Frontal cortex (tissue), 4 donors: ENCODE data around the gene NBEA. TPM values are rescaled to one million over a fixed set of nuclear protein-coding genes. Genes with fewer than 3 reads are reported as not detected.

Experiments used
- DNase-seq, 2 donors: peaks; one replicate each; pipeline ENCODE4 v3.0.0; 2012; ENCODE audit warnings: low spot score in 2 of 2
- FAIRE-seq: peaks from 2 replicates; lab custom pipeline; 2012; peaks lifted over from hg19 to GRCh38; lab: Jason Lieb, UNC
- total RNA-seq: library from RNA; depleted of rRNA; stranded (reverse); fragments of >200 nt; gene quantifications from one replicate; pipeline ENCODE4 v1.2.3, GENCODE V29; 2014
- donor health status: control.
- donor health status: control.
- donor health status: control.

The NBEA gene
- total RNA-seq, 1 donor from 2014 or later = 209 TPM

GRCh38 chr13:35482527-35482926, 540.5 kb downstream of the NBEA start:
- no peak for DNase-seq
- no peak for FAIRE-seq

GRCh38 chr13:35483761-35484160, 541.7 kb downstream of the NBEA start:
- DNase-seq (no peak), FAIRE-seq (no peak)

GRCh38 chr13:35484384-35484783, 542.3 kb downstream of the NBEA start:
- DNase-seq (no peak), FAIRE-seq (no peak)

- FAIRE-seq (no peak), DNase-seq (no peak)
These were observed 543.4 kb downstream of the NBEA start for GRCh38 chr13:35485424-35485823.

GRCh38 chr13:35489050-35489449, 547.0 kb downstream of the NBEA start:
- DNase-seq = no peak
- no peak for FAIRE-seq

GRCh38 chr13:35496006-35496405, 553.9 kb downstream of the NBEA start:
- FAIRE-seq = no peak
- no peak for DNase-seq

GRCh38 chr13:35496761-35497386, 554.8 kb downstream of the NBEA start:
- FAIRE-seq = no peak
- DNase-seq = no peak

GRCh38 chr13:35498231-35498630, 556.2 kb downstream of the NBEA start:
- FAIRE-seq (no peak), DNase-seq (no peak)

GRCh38 chr13:35499196-35499662, 557.2 kb downstream of the NBEA start:
- DNase-seq (no peak), FAIRE-seq (no peak)

- no peak for DNase-seq
- no peak for FAIRE-seq
These were observed 557.6 kb downstream of the NBEA start for GRCh38 chr13:35499676-35500075.

- FAIRE-seq (no peak), DNase-seq (no peak)
These were observed 558.1 kb downstream of the NBEA start for GRCh38 chr13:35500144-35500543.

- no peak for DNase-seq
- FAIRE-seq = no peak
These were observed 559.7 kb downstream of the NBEA start for GRCh38 chr13:35501661-35502235.

- no peak for DNase-seq
- FAIRE-seq = no peak
These were observed 560.4 kb downstream of the NBEA start for GRCh38 chr13:35502456-35502855.

- no peak for DNase-seq
- FAIRE-seq = no peak
These were observed 570.3 kb downstream of the NBEA start for GRCh38 chr13:35512271-35512920.

- FAIRE-seq = no peak
- DNase-seq = no peak
These were observed 572.0 kb downstream of the NBEA start for GRCh38 chr13:35514061-35514477.

- FAIRE-seq = no peak
- DNase-seq = no peak
These were observed 572.9 kb downstream of the NBEA start for GRCh38 chr13:35514801-35515502.

GRCh38 chr13:35518337-35518946, 576.4 kb downstream of the NBEA start:
- DNase-seq (no peak), FAIRE-seq (no peak)

GRCh38 chr13:35524171-35524570, 582.1 kb downstream of the NBEA start:
- no peak for DNase-seq
- FAIRE-seq = no peak

GRCh38 chr13:35526577-35526976, 584.5 kb downstream of the NBEA start:
- FAIRE-seq (no peak), DNase-seq (no peak)

- DNase-seq (no peak), FAIRE-seq (no peak)
These were observed 585.4 kb downstream of the NBEA start for GRCh38 chr13:35527451-35527850.
